NCI-H226 (cell line): ENCODE measurements around the gene PRSS3.
"Not testable (repeated sequence)": the region's sequence is repeated elsewhere in the genome, so short reads cannot be mapped to it uniquely, and the experiment has no call there.

Experiments
- DNase-seq: peaks from one replicate; pipeline ENCODE4 v3.0.0-alpha.2; 2015

The PRSS3 gene

GRCh38 chr9:33787839-33788238 is 7.5 kb upstream of the PRSS3 start:
- DNase-seq, result no peak

- DNase-seq, result not testable (repeated sequence)
These were observed 5.9 kb upstream of the PRSS3 start for GRCh38 chr9:33789429-33789828.

- no peak for DNase-seq
These were observed 4.2 kb upstream of the PRSS3 start for GRCh38 chr9:33791117-33791516.

- not testable (repeated sequence) for DNase-seq
These were observed 1.9 kb upstream of the PRSS3 start for GRCh38 chr9:33793496-33793895.

GRCh38 chr9:33794560-33794959 is 801 bp upstream of the PRSS3 start:
- DNase-seq, result no peak

- no peak for DNase-seq
These were observed 458 bp downstream of the PRSS3 start for GRCh38 chr9:33795819-33796218.

- DNase-seq, result not testable (repeated sequence)
These were observed 1.3 kb downstream of the PRSS3 start for GRCh38 chr9:33796679-33797078.

GRCh38 chr9:33797837-33798236 is 2.5 kb downstream of the PRSS3 start:
- no peak for DNase-seq

- DNase-seq, result no peak
These were observed 3.2 kb downstream of the PRSS3 start for GRCh38 chr9:33798545-33798944.

- no peak for DNase-seq
These were observed 4.8 kb downstream of the PRSS3 start for GRCh38 chr9:33799928-33800704.

- peak; percentile 32 for DNase-seq
These were observed 5.5 kb downstream of the PRSS3 start for GRCh38 chr9:33800886-33801285.

- not testable (repeated sequence) for DNase-seq
These were observed 6.7 kb downstream of the PRSS3 start for GRCh38 chr9:33801943-33802500.

GRCh38 chr9:33804196-33804595 is 8.8 kb downstream of the PRSS3 start:
- not testable (repeated sequence) for DNase-seq

GRCh38 chr9:33807156-33807555 is 11.8 kb downstream of the PRSS3 start:
- not testable (repeated sequence) for DNase-seq

GRCh38 chr9:33808979-33809322 is 13.6 kb downstream of the PRSS3 start:
- not testable (repeated sequence) for DNase-seq

- DNase-seq, result no peak
These were observed 14.1 kb downstream of the PRSS3 start for GRCh38 chr9:33809506-33809905.

GRCh38 chr9:33813712-33814641 is 18.6 kb downstream of the PRSS3 start:
- DNase-seq, result peak; percentile 9

GRCh38 chr9:33815781-33816180 is 20.4 kb downstream of the PRSS3 start:
- no peak for DNase-seq

GRCh38 chr9:33816327-33817252 is 21.2 kb downstream of the PRSS3 start, which contains the start of gene UBE2R2:
Gene UBE2R2, plus strand, starts transcription at chr9:33817160. Its CDS starts 598 bp downstream, at chr9:33817758.
- DNase-seq, result peak; percentile 59

GRCh38 chr9:33817327-33818166 is 22.2 kb downstream of the PRSS3 start:
- peak; percentile 35 for DNase-seq

- DNase-seq, result no peak
These were observed 22.9 kb downstream of the PRSS3 start for GRCh38 chr9:33818167-33818846.
